Adrenal gland (tissue), 12 donors: ENCODE measurements around the gene RPL22. TPM values are rescaled to one million over a fixed set of nuclear protein-coding genes. Genes with fewer than 3 reads are reported as not detected.

Source experiments
- DNase-seq, 7 donors: peaks; one replicate each; pipeline ENCODE4 v3.0.0-alpha.2; 2019 to 2020
- H3K27ac ChIP-seq, 5 donors: fragments of 200-600 bp; sonication (generic) in 4 of 5; 1 replicate in 3 of 5; 2 replicates in 2 of 5; pipeline versions ENCODE4 v1.5.1 to v1.8.0; 2016 to 2020; ENCODE audit warnings: mild to moderate bottlenecking in 1 of 5
- H3K27me3 ChIP-seq: fragments of 200-600 bp; 2 replicates; pipeline ENCODE4 v1.8.0; 2021
- H3K36me3 ChIP-seq, 2 donors: fragments of 200-600 bp; replicated peaks in 1 of 2; 1 replicate in 1 of 2; 2 replicates in 1 of 2; pipeline versions ENCODE4 v1.5.1 to v1.8.0; 2018 to 2022
- H3K4me1 ChIP-seq, 2 donors: fragments of 200-600 bp; replicated peaks in 1 of 2; 1 replicate in 1 of 2; 2 replicates in 1 of 2; pipeline versions ENCODE4 v1.5.1 to v1.8.0; 2018 to 2021
- H3K4me3 ChIP-seq, 4 donors: fragments of 200-600 bp; sonication (generic) in 3 of 4; one replicate each; pipeline ENCODE4 v1.5.1; 2016 to 2018
- H3K9me3 ChIP-seq, 3 donors: fragments of 200-600 bp; sonication (generic) in 1 of 3; replicated peaks in 1 of 3; 1 replicate in 2 of 3; 2 replicates in 1 of 3; pipeline versions ENCODE4 v1.5.1 to v1.8.0; 2016 to 2021
- CTCF ChIP-seq, 6 experiments: fragments of 450-650 bp in 4 of 6; fragments of 200-600 bp in 2 of 6; sonication (generic) in 1 of 6; IDR thresholded peaks; 1 replicate in 5 of 6; 2 replicates in 1 of 6; pipeline versions ENCODE4 v1.5.1 to v1.8.0; 2016 to 2021; ENCODE audit warnings: antibody characterized with exemption in 6 of 6, mild to moderate bottlenecking in 2 of 6, moderate library complexity in 1 of 6
- POLR2A ChIP-seq, 2 donors: fragments of 450-650 bp; IDR thresholded peaks; one replicate each; pipeline ENCODE4 v1.6.1; 2017; ENCODE audit warnings: antibody characterized with exemption in 2 of 2, mild to moderate bottlenecking in 2 of 2, moderate library complexity in 1 of 2
- WGBS, 4 donors: extraction: QIAGEN DNeasy Blood & Tissue Kit in 2 of 4; methylation state at CpG; one replicate each; pipeline versions ENCODE4 v1.1.5 to v1.1.7; 2013 to 2017; 5-methylcytosine and 5-hydroxymethylcytosine counted together
- intact Hi-C, 2 donors: fragments of 100-400 bp; cut with DNase I; formaldehyde crosslinking; loops; one replicate each; pipeline versions ENCODE4 v1.14.1 to v1.15.0; 2022 to 2023
- polyA plus RNA-seq, 3 donors: library from polyadenylated mRNA; stranded (reverse); fragments of 200-250 nt in 2 of 3; fragments of 350-450 nt in 1 of 3; fragmentation: Illumina TruSeq in 1 of 3; extraction: RNeasy Lipid Tissue Mini Kit (QIAGEN cat#74804) in 1 of 3; gene quantifications; one replicate each; pipeline ENCODE4 v1.2.3, GENCODE V29; 2013 to 2014
- total RNA-seq, 9 donors: library from RNA; depleted of rRNA in 4 of 9; stranded (reverse); fragments of >200 nt in 4 of 9; fragments of 120-200 nt in 1 of 9; fragmentation: NEBNext Ultra II Directional in 1 of 9; extraction: Animal tissue kit (Norgen Biotek cat#: 25700) in 1 of 9; gene quantifications; one replicate each; pipeline versions ENCODE4 v1.1.0 to v1.2.4, GENCODE V29; 2013 to 2023
- donor health status: healthy with polysubstance abuse.
- donor health status: Bipolar disorder and iron deficiency.
- donor health status: DM: yes; HTN: yes; CAD: no.
- donor health status: DM: no; HTN: no; CAD: no.
- donor health status: DM: no; HTN: no; CAD: no.
- donor health status: DM: yes; HTN: yes; CAD: no.

Gene RPL22
- total and polyA plus RNA-seq, 12 donors: 78.5 to 898 (median 305) TPM

GRCh38 chr1:6218375-6219164 lies 19.2 kb upstream of the RPL22 start:
- 89 to 92% (median 90%) methylated on average over 16 of the region's 16 CpGs for WGBS, 4 donors

GRCh38 chr1:6212193-6212959 lies 13.0 kb upstream of the RPL22 start:
- intact Hi-C loops: no loop called here
- H3K9me3 ChIP-seq: no peaks in the 10 kb centered on the region
- no peak overlapping the region for H3K4me3 ChIP-seq
- WGBS, 4 donors: 65 to 79% (median 78%) methylated on average over 7 to 20 of the region's 20 CpGs
- DNase-seq: no peak
- no peaks in the 10 kb centered on the region for H3K36me3 ChIP-seq
- no peaks in the 10 kb centered on the region for H3K27me3 ChIP-seq
- peaks cover 9 to 14% of the 10 kb centered on the region in 2 donors for H3K4me1 ChIP-seq
- no peak overlapping the region for H3K27ac ChIP-seq
- TF ChIP-seq POLR2A (IDR thresholded peaks at IDR 0.05) (no peak), CTCF (IDR thresholded peaks at IDR 0.05) (no peak)

More at GRCh38 chr1:6218375-6219164, 19.2 kb upstream of the RPL22 start:
- Histone ChIP-seq H3K27ac (no peak overlapping the region), H3K36me3 (peaks cover 0 to 4% of the 10 kb centered on the region in 2 donors), H3K9me3 (no peaks in the 10 kb centered on the region), H3K4me3 (no peak overlapping the region), H3K4me1 (peaks cover 0 to 6% of the 10 kb centered on the region in 2 donors), H3K27me3 (no peaks in the 10 kb centered on the region)
- no peak for TF ChIP-seq POLR2A (IDR thresholded peaks at IDR 0.05)
- TF ChIP-seq CTCF (IDR thresholded peaks at IDR 0.05): no peak
- no peak for DNase-seq
- intact Hi-C loops: no loop called here

GRCh38 chr1:6211731-6212130 lies 12.3 kb upstream of the RPL22 start:
- no peaks in the 10 kb centered on the region for H3K9me3 ChIP-seq
- H3K27me3 ChIP-seq: no peaks in the 10 kb centered on the region
- DNase-seq: no peak
- no peak overlapping the region for H3K4me3 ChIP-seq
- TF ChIP-seq POLR2A (IDR thresholded peaks at IDR 0.05) (no peak), CTCF (IDR thresholded peaks at IDR 0.05) (no peak)
- WGBS, 4 donors: 87 to 97% (median 93%) methylated on average over 3 to 16 of the region's 16 CpGs
- intact Hi-C loops: no loop called here
- no peak overlapping the region for H3K27ac ChIP-seq
- peaks cover 9 to 14% of the 10 kb centered on the region in 2 donors for H3K4me1 ChIP-seq
- no peaks in the 10 kb centered on the region for H3K36me3 ChIP-seq

GRCh38 chr1:6210591-6211355 lies 11.4 kb upstream of the RPL22 start:
- no peaks in the 10 kb centered on the region for H3K36me3 ChIP-seq
- TF ChIP-seq POLR2A (IDR thresholded peaks at IDR 0.05): no peak
- TF ChIP-seq CTCF (IDR thresholded peaks at IDR 0.05): no peak
- no peak overlapping the region for H3K4me3 ChIP-seq
- H3K27me3 ChIP-seq: no peaks in the 10 kb centered on the region
- WGBS, 4 donors: 92 to 99% (median 95%) methylated on average over 9 to 29 of the region's 29 CpGs
- H3K9me3 ChIP-seq: no peaks in the 10 kb centered on the region
- peaks cover 9 to 22% of the 10 kb centered on the region in 2 donors for H3K4me1 ChIP-seq
- H3K27ac ChIP-seq: no peak overlapping the region
- intact Hi-C loops: no loop called here
- no peak for DNase-seq
